Measurements from ENCODE around the gene SLC30A10. TPM values are rescaled to one million over a fixed set of nuclear protein-coding genes. Genes with fewer than 3 reads are reported as not detected.
"Not testable (repeated sequence)": the region's sequence is repeated elsewhere in the genome, so short reads cannot be mapped to it uniquely, and the experiment has no call there.

Gene SLC30A10
- total RNA-seq, 1 experiment from 2014 or later = 0.09 TPM

- H4K8ac ChIP-seq (replicated peaks; ENCODE audit: insufficient read length, low read depth, low read length) = no peak overlapping the region
- no peaks in the 10 kb centered on the region for H3K4me1 Mint-ChIP-seq
- H3K14ac ChIP-seq (ENCODE audit: insufficient read depth, low read length) = no peak overlapping the region
- TF ChIP-seq CTCF (conservative IDR thresholded peaks at IDR 0.05) = no peak
- no peak overlapping the region for H3K4me2 ChIP-seq (ENCODE audit: insufficient read depth, insufficient read length, low read length)
- H3K79me2 ChIP-seq (ENCODE audit: insufficient read depth, low read length) = no peaks in the 10 kb centered on the region
- H3K23ac ChIP-seq (ENCODE audit: insufficient read length, low read depth, low read length) = no peak overlapping the region
- H3K56ac ChIP-seq (ENCODE audit: insufficient read length, low read depth, low read length) = no peak overlapping the region
- H4K91ac ChIP-seq (ENCODE audit: insufficient read length, low read depth, low read length) = no peak overlapping the region
- no peak overlapping the region for H2AK5ac ChIP-seq (ENCODE audit: insufficient read length, low read length)
- no peak overlapping the region for H3K27ac Mint-ChIP-seq
- no peaks in the 10 kb centered on the region for H3K36me3 Mint-ChIP-seq (ENCODE audit: insufficient read depth in 1 of 3, low read depth in 3 of 3)
- H4K5ac ChIP-seq (ENCODE audit: insufficient read length, low read depth, low read length) = no peak overlapping the region
- H3K9ac ChIP-seq (ENCODE audit: extremely low read depth, insufficient read length, low read length) = no peak overlapping the region
- DNase-seq = no peak
- H2BK5ac ChIP-seq (ENCODE audit: insufficient read length, low read length) = no peak overlapping the region
- no peak overlapping the region for H2BK120ac ChIP-seq (ENCODE audit: low read depth, low read length, poor library complexity, severe bottlenecking)
- H3K4ac ChIP-seq (ENCODE audit: low read depth, low read length) = no peak overlapping the region
- H3K9me3 Mint-ChIP-seq = no peaks in the 10 kb centered on the region; a peak in 1 of 5 replicates
- H2AFZ ChIP-seq (ENCODE audit: low read length) = no peak overlapping the region
- H3K27me3 ChIP-seq (ENCODE audit: insufficient read depth, low read length) = no peaks in the 10 kb centered on the region
- H3K18ac ChIP-seq (ENCODE audit: insufficient read length, low read depth, low read length) = no peak overlapping the region
- no peak overlapping the region for H3K4me3 Mint-ChIP-seq
- H3K23me2 ChIP-seq (ENCODE audit: insufficient read length, low read depth, low read length, poor library complexity, severe bottlenecking) = no peaks in the 10 kb centered on the region
- H3K4me1 ChIP-seq (ENCODE audit: insufficient read depth, low read length) = no peaks in the 10 kb centered on the region
- no peak overlapping the region for H2BK12ac ChIP-seq (ENCODE audit: insufficient read length, low read depth, low read length)
- H2BK20ac ChIP-seq (ENCODE audit: low read depth, low read length, poor library complexity, severe bottlenecking) = no peak overlapping the region
- H3K79me1 ChIP-seq (ENCODE audit: insufficient read depth, low read depth, low read length, poor library complexity, severe bottlenecking) = no peaks in the 10 kb centered on the region
- no peaks in the 10 kb centered on the region for H4K20me1 ChIP-seq (ENCODE audit: control insufficient read depth, insufficient read depth, insufficient read length)
- no peaks in the 10 kb centered on the region for H3K27me3 Mint-ChIP-seq (ENCODE audit: low read depth)
- no peak overlapping the region for H3K27ac ChIP-seq (ENCODE audit: insufficient read length, low read depth, low read length)
- H2BK15ac ChIP-seq (ENCODE audit: low read depth, low read length) = no peak overlapping the region
- H3K9me3 ChIP-seq (ENCODE audit: control insufficient read depth, low read depth, low read length) = no peaks in the 10 kb centered on the region
- H3T11ph ChIP-seq (ENCODE audit: low read length) = no peak overlapping the region
Observed at GRCh38 chr1:219952361-219952760, 24.0 kb upstream of the SLC30A10 start.

GRCh38 chr1:219949227-219949626, 20.9 kb upstream of the SLC30A10 start:
- not testable (repeated sequence) for H4K8ac ChIP-seq (replicated peaks; ENCODE audit: insufficient read length, low read depth, low read length); H3T11ph ChIP-seq (ENCODE audit: low read length); H3K23me2 ChIP-seq (ENCODE audit: insufficient read length, low read depth, low read length, poor library complexity, severe bottlenecking); H3K4me3 Mint-ChIP-seq; H3K27ac Mint-ChIP-seq; H3K9ac ChIP-seq (ENCODE audit: extremely low read depth, insufficient read length, low read length); H2BK20ac ChIP-seq (ENCODE audit: low read depth, low read length, poor library complexity, severe bottlenecking); H3K56ac ChIP-seq (ENCODE audit: insufficient read length, low read depth, low read length); H3K4me1 ChIP-seq (ENCODE audit: insufficient read depth, low read length); H3K18ac ChIP-seq (ENCODE audit: insufficient read length, low read depth, low read length); H2AFZ ChIP-seq (ENCODE audit: low read length); H3K14ac ChIP-seq (ENCODE audit: insufficient read depth, low read length); H2BK12ac ChIP-seq (ENCODE audit: insufficient read length, low read depth, low read length); H3K9me3 ChIP-seq (ENCODE audit: control insufficient read depth, low read depth, low read length); H3K36me3 Mint-ChIP-seq (ENCODE audit: insufficient read depth in 1 of 3, low read depth in 3 of 3); DNase-seq; H3K9me3 Mint-ChIP-seq; H4K5ac ChIP-seq (ENCODE audit: insufficient read length, low read depth, low read length); H3K79me1 ChIP-seq (ENCODE audit: insufficient read depth, low read depth, low read length, poor library complexity, severe bottlenecking); H2AK5ac ChIP-seq (ENCODE audit: insufficient read length, low read length); H2BK5ac ChIP-seq (ENCODE audit: insufficient read length, low read length); H3K27me3 ChIP-seq (ENCODE audit: insufficient read depth, low read length); H3K4me1 Mint-ChIP-seq; H3K79me2 ChIP-seq (ENCODE audit: insufficient read depth, low read length); H3K4ac ChIP-seq (ENCODE audit: low read depth, low read length); H4K20me1 ChIP-seq (ENCODE audit: control insufficient read depth, insufficient read depth, insufficient read length); H2BK120ac ChIP-seq (ENCODE audit: low read depth, low read length, poor library complexity, severe bottlenecking); H3K4me2 ChIP-seq (ENCODE audit: insufficient read depth, insufficient read length, low read length); H3K27me3 Mint-ChIP-seq (ENCODE audit: low read depth); H4K91ac ChIP-seq (ENCODE audit: insufficient read length, low read depth, low read length); H3K27ac ChIP-seq (ENCODE audit: insufficient read length, low read depth, low read length); H3K23ac ChIP-seq (ENCODE audit: insufficient read length, low read depth, low read length); H2BK15ac ChIP-seq (ENCODE audit: low read depth, low read length)
- no CpG with 5 or more reads among the region's 5 CpGs for WGBS (ENCODE audit: extremely low coverage, insufficient read length, low lambda C conversion rate)
